Spleen (tissue), 11 donors: ENCODE data around the gene MARCHF7. TPM values are rescaled to one million over a fixed set of nuclear protein-coding genes. Genes with fewer than 3 reads are reported as not detected.

Experiments used
- DNase-seq: peaks from one replicate; pipeline ENCODE4 v3.0.0-alpha.2; 2020
- H3K27ac ChIP-seq, 8 donors: fragments of 200-600 bp; sonication (generic) in 7 of 8; 1 replicate in 4 of 8; 2 replicates in 4 of 8; pipeline versions ENCODE4 v1.5.0 to v1.8.0; 2016 to 2021; ENCODE audit warnings: inconsistent platforms in 4 of 8, mild to moderate bottlenecking in 4 of 8, moderate library complexity in 1 of 8
- H3K27me3 ChIP-seq, 7 donors: fragments of 200-600 bp; sonication (generic) in 6 of 7; replicated peaks in 1 of 7; 1 replicate in 4 of 7; 2 replicates in 3 of 7; pipeline versions ENCODE4 v1.5.0 to v1.8.0; 2016 to 2021; ENCODE audit warnings: inconsistent platforms in 3 of 7, mild to moderate bottlenecking in 1 of 7
- H3K36me3 ChIP-seq, 6 donors: fragments of 200-600 bp; sonication (generic) in 5 of 6; 1 replicate in 4 of 6; 2 replicates in 2 of 6; pipeline versions ENCODE4 v1.5.0 to v1.8.0; 2016 to 2021; ENCODE audit warnings: inconsistent platforms in 2 of 6
- H3K4me1 ChIP-seq, 6 donors: fragments of 200-600 bp; sonication (generic) in 5 of 6; 1 replicate in 3 of 6; 2 replicates in 3 of 6; pipeline versions ENCODE4 v1.5.0 to v1.8.0; 2016 to 2021; ENCODE audit warnings: inconsistent platforms in 3 of 6
- H3K4me3 ChIP-seq, 8 donors: fragments of 200-600 bp; sonication (generic) in 7 of 8; 1 replicate in 4 of 8; 2 replicates in 4 of 8; pipeline versions ENCODE4 v1.5.0 to v1.8.0; 2016 to 2021; ENCODE audit warnings: inconsistent platforms in 4 of 8, mild to moderate bottlenecking in 4 of 8, moderate library complexity in 2 of 8
- H3K9me3 ChIP-seq, 8 donors: fragments of 200-600 bp; sonication (generic) in 7 of 8; 1 replicate in 4 of 8; 2 replicates in 4 of 8; pipeline versions ENCODE4 v1.5.0 to v1.8.0; 2016 to 2021; ENCODE audit warnings: inconsistent platforms in 4 of 8
- CTCF ChIP-seq, 11 experiments: fragments of 200-600 bp in 7 of 11; fragments of 450-650 bp in 4 of 11; sonication (generic) in 4 of 11; IDR thresholded peaks in 8 of 11; conservative IDR thresholded peaks in 3 of 11; 1 replicate in 7 of 11; 2 replicates in 4 of 11; pipeline versions ENCODE4 v1.4.0 to v1.8.0; 2016 to 2021; ENCODE audit warnings: antibody characterized with exemption in 11 of 11, inconsistent platforms in 4 of 11, mild to moderate bottlenecking in 1 of 11
- POLR2A ChIP-seq, 3 donors: fragments of 450-650 bp; IDR thresholded peaks; one replicate each; pipeline ENCODE4 v1.5.1; 2017; ENCODE audit warnings: antibody characterized with exemption in 3 of 3, mild to moderate bottlenecking in 1 of 3
- POLR2AphosphoS5 ChIP-seq, 3 donors: sonication (generic); formaldehyde crosslinking; IDR thresholded peaks; one replicate each; pipeline ENCODE4 v1.5.1; 2017; ENCODE audit warnings: antibody characterized with exemption in 3 of 3
- WGBS, 5 donors: extraction: QIAGEN DNeasy Blood & Tissue Kit in 3 of 5; methylation state at CpG; one replicate each; pipeline versions ENCODE4 v1.1.5 to v1.1.7; 2013 to 2018; 5-methylcytosine and 5-hydroxymethylcytosine counted together
- intact Hi-C: fragments of 100-400 bp; cut with DNase I; formaldehyde crosslinking; loops from one replicate; pipeline ENCODE4 v1.15.0; 2023; ENCODE audit warnings: low total_unique reads
- polyA plus RNA-seq, 3 donors: library from polyadenylated mRNA; stranded (reverse); fragments of 200-250 nt; gene quantifications; one replicate each; pipeline ENCODE4 v1.2.1, GENCODE V29; 2013
- total RNA-seq, 7 donors: library from RNA; depleted of rRNA in 3 of 7; stranded (reverse); fragments of >200 nt in 3 of 7; fragmentation: NEBNext Ultra II Directional in 4 of 7; extraction: Animal tissue kit (Norgen Biotek cat#: 25700) in 4 of 7; gene quantifications; one replicate each; pipeline versions ENCODE4 v1.1.0 to v1.2.1, GENCODE V29; 2016 to 2021
- donor health status: healthy with polysubstance abuse.
- donor health status: DM: no; HTN: no; CAD: no; lungs with moderate emphysema.
- donor health status: DM: no; HTN: no; CAD: no.
- donor health status: Bipolar disorder and iron deficiency.
- donor health status: healthy.
- donor health status: DM: no; HTN: no; CAD: no.
- donor health status: DM: yes; HTN: yes; CAD: no.

MARCHF7 gene
- total and polyA plus RNA-seq, 10 donors, result 27.7 to 146 (median 98.5) TPM

DNA sequence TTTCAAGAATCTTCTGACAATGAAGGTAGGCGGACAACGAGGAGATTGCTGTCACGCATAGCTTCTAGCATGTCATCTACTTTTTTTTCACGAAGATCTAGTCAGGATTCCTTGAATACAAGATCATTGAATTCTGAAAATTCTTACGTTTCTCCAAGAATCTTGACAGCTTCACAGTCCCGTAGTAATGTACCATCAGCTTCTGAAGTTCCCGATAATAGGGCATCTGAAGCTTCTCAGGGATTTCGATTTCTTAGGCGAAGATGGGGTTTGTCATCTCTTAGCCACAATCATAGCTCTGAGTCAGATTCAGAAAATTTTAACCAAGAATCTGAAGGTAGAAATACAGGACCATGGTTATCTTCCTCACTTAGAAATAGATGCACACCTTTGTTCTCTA is 35.8 kb downstream of the MARCHF7 start:
- TF ChIP-seq POLR2A (IDR thresholded peaks at IDR 0.05) (no peak), CTCF (IDR thresholded peaks at IDR 0.05 in 8 of 11, conservative IDR thresholded peaks at IDR 0.05 in 3 of 11) (no peak)
- 96 to 98% (median 97%) methylated on average over 9 of the region's 9 CpGs for WGBS, 5 donors
- peaks cover 3 to 100% (median 63%) of the 10 kb centered on the region in 6 donors for H3K36me3 ChIP-seq
- DNase-seq, result no peak
- H3K4me1 ChIP-seq, result peaks cover 0 to 36% (median 4%) of the 10 kb centered on the region in 6 donors
- H3K4me3 ChIP-seq, result no peak overlapping the region
- H3K27me3 ChIP-seq, result no peaks in the 10 kb centered on the region
- H3K9me3 ChIP-seq, result no peaks in the 10 kb centered on the region
- intact Hi-C loops, result no loop called here
- H3K27ac ChIP-seq, result no peak overlapping the region

DNA sequence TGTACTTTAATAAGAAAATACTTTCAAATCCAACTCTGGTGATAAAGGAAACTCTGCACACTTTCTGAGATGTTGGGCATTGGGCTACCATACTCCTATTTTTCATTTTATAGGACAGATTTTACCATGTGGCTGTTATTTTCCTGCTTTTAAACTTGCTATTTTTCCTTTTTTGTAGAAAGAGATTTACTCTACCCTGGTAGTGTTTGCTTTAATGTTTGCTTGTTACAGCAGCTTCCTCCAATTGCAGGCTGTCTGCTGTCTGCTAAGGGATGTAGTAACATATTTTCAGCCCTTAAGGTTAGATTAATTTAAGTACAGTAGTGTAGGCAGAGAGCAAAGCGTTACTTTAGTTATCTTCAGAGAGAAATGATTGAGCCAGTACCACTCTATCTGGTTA is 38.6 kb downstream of the MARCHF7 start:
- WGBS, 5 donors, result 91 to 100% (median 94%) methylated on average over 1 of the region's 1 CpG
- peaks cover 3 to 100% (median 54%) of the 10 kb centered on the region in 6 donors for H3K36me3 ChIP-seq
- intact Hi-C loops, result no loop called here
- TF ChIP-seq CTCF (IDR thresholded peaks at IDR 0.05 in 8 of 11, conservative IDR thresholded peaks at IDR 0.05 in 3 of 11), result no peak
- TF ChIP-seq POLR2AphosphoS5 (IDR thresholded peaks at IDR 0.05), result no peak
- no peak for TF ChIP-seq POLR2A (IDR thresholded peaks at IDR 0.05)
- H3K4me1 ChIP-seq, result peaks cover 3 to 55% (median 13%) of the 10 kb centered on the region in 6 donors
- no peaks in the 10 kb centered on the region for H3K27me3 ChIP-seq
- DNase-seq, result no peak
- no peaks in the 10 kb centered on the region for H3K9me3 ChIP-seq
- H3K4me3 ChIP-seq, result no peak overlapping the region
- H3K27ac ChIP-seq, result peak overlapping the region in 2 of 8 donors; percentile 4 to 7

- H3K4me1 ChIP-seq, result peaks cover 3 to 58% (median 15%) of the 10 kb centered on the region in 6 donors
- peak overlapping the region in 7 of 8 donors; percentile 26 to 84 (median 61) for H3K27ac ChIP-seq
- H3K27me3 ChIP-seq, result no peaks in the 10 kb centered on the region
- no peaks in the 10 kb centered on the region for H3K9me3 ChIP-seq
- no peak for DNase-seq
- intact Hi-C loops, result no loop called here
- peaks cover 0 to 100% (median 41%) of the 10 kb centered on the region in 6 donors for H3K36me3 ChIP-seq
- peak overlapping the region in 1 of 8 donors; percentile 8 for H3K4me3 ChIP-seq
- TF ChIP-seq POLR2AphosphoS5 (IDR thresholded peaks at IDR 0.05), result no peak
- no peak for TF ChIP-seq CTCF (IDR thresholded peaks at IDR 0.05 in 8 of 11, conservative IDR thresholded peaks at IDR 0.05 in 3 of 11)
- no peak for TF ChIP-seq POLR2A (IDR thresholded peaks at IDR 0.05)
- WGBS, 5 donors, result 33 to 47% (median 38%) methylated on average over 4 of the region's 4 CpGs
Measured at GRCh38 chr2:159753797-159754196, 41.5 kb downstream of the MARCHF7 start.

GRCh38 chr2:159755014-159755413 is 42.7 kb downstream of the MARCHF7 start:
- H3K36me3 ChIP-seq, result peaks cover 0 to 100% (median 39%) of the 10 kb centered on the region in 6 donors
- intact Hi-C loops, result no loop called here
- H3K4me1 ChIP-seq, result peaks cover 3 to 54% (median 15%) of the 10 kb centered on the region in 6 donors
- H3K27me3 ChIP-seq, result no peaks in the 10 kb centered on the region
- DNase-seq, result no peak
- peak overlapping the region in 4 of 8 donors; percentile 53 to 84 (median 71) for H3K27ac ChIP-seq
- H3K4me3 ChIP-seq, result no peak overlapping the region
- 92 to 98% (median 96%) methylated on average over 2 of the region's 2 CpGs for WGBS, 5 donors
- TF ChIP-seq CTCF (IDR thresholded peaks at IDR 0.05 in 8 of 11, conservative IDR thresholded peaks at IDR 0.05 in 3 of 11) (no peak), POLR2A (IDR thresholded peaks at IDR 0.05) (no peak), POLR2AphosphoS5 (IDR thresholded peaks at IDR 0.05) (no peak)
- no peaks in the 10 kb centered on the region for H3K9me3 ChIP-seq
